Liver (tissue), 3 donors: ENCODE measurements around the gene IL1RAPL1.

Experiments used
- ATF3 ChIP-seq: IDR thresholded peaks from 2 replicates; pipeline ENCODE4 v1.6.1; 2016; ENCODE audit warnings: antibody characterized with exemption
- CTCF ChIP-seq: fragments of 150-350 bp; IDR thresholded peaks from 2 replicates; pipeline ENCODE4 v1.5.1; 2017; ENCODE audit warnings: improper control_type of control experiment, low read depth, low read length; ENCODE audit not compliant: missing input control
- FOXA1 ChIP-seq: IDR thresholded peaks from 2 replicates; pipeline ENCODE4 v1.6.1; 2016; ENCODE audit warnings: antibody characterized with exemption
- GABPA ChIP-seq, 2 donors: IDR thresholded peaks in 1 of 2; conservative IDR thresholded peaks in 1 of 2; 2 replicates each; pipeline ENCODE4 v1.6.1; 2016; ENCODE audit warnings: antibody characterized with exemption in 2 of 2, mild to moderate bottlenecking in 1 of 2, moderate library complexity in 1 of 2
- HNF4G ChIP-seq: IDR thresholded peaks from 2 replicates; pipeline ENCODE4 v1.6.1; 2016; ENCODE audit warnings: antibody characterized with exemption
- JUND ChIP-seq, 2 donors: IDR thresholded peaks; 2 replicates each; pipeline ENCODE4 v1.6.1; 2016; ENCODE audit warnings: antibody characterized with exemption in 2 of 2
- MAX ChIP-seq: IDR thresholded peaks from 2 replicates; pipeline ENCODE4 v1.6.1; 2016; ENCODE audit warnings: antibody characterized with exemption
- RAD21 ChIP-seq, 2 donors: IDR thresholded peaks; 2 replicates each; pipeline ENCODE4 v1.6.1; 2016; ENCODE audit warnings: antibody characterized with exemption in 2 of 2, mild to moderate bottlenecking in 2 of 2
- RXRA ChIP-seq, 2 donors: IDR thresholded peaks; 2 replicates each; pipeline ENCODE4 v1.6.1; 2017 to 2018; ENCODE audit warnings: antibody characterized with exemption in 2 of 2, mild to moderate bottlenecking in 1 of 2
- SP1 ChIP-seq: IDR thresholded peaks from 2 replicates; pipeline ENCODE4 v1.6.1; 2018; ENCODE audit warnings: antibody characterized with exemption, mild to moderate bottlenecking
- TAF1 ChIP-seq: conservative IDR thresholded peaks from 2 replicates; pipeline ENCODE4 v1.6.1; 2016; ENCODE audit warnings: antibody characterized with exemption, mild to moderate bottlenecking
- YY1 ChIP-seq: IDR thresholded peaks from 2 replicates; pipeline ENCODE4 v1.6.1; 2016; ENCODE audit warnings: antibody characterized with exemption, mild to moderate bottlenecking
- TF ChIP-seq, protein P1 (sequence below): IDR thresholded peaks from 2 replicates; pipeline ENCODE4 v1.6.1; 2016; ENCODE audit warnings: antibody characterized with exemption
- TF ChIP-seq, protein P2 (sequence below): IDR thresholded peaks from 2 replicates; pipeline ENCODE4 v1.6.1; 2016; ENCODE audit warnings: antibody characterized with exemption, mild to moderate bottlenecking
- donor health status: healthy.
- donor health status: healthy.

- peak; percentile 24 for TF ChIP-seq CTCF
- peak; percentile 70 to 77 for TF ChIP-seq RAD21 (IDR thresholded peaks at IDR 0.05)
- TF ChIP-seq, protein P1, sequence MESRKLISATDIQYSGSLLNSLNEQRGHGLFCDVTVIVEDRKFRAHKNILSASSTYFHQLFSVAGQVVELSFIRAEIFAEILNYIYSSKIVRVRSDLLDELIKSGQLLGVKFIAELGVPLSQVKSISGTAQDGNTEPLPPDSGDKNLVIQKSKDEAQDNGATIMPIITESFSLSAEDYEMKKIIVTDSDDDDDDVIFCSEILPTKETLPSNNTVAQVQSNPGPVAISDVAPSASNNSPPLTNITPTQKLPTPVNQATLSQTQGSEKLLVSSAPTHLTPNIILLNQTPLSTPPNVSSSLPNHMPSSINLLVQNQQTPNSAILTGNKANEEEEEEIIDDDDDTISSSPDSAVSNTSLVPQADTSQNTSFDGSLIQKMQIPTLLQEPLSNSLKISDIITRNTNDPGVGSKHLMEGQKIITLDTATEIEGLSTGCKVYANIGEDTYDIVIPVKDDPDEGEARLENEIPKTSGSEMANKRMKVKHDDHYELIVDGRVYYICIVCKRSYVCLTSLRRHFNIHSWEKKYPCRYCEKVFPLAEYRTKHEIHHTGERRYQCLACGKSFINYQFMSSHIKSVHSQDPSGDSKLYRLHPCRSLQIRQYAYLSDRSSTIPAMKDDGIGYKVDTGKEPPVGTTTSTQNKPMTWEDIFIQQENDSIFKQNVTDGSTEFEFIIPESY, result no peak
- no peak for TF ChIP-seq TAF1
- TF ChIP-seq JUND (IDR thresholded peaks at IDR 0.05), result no peak
- TF ChIP-seq, protein P2, sequence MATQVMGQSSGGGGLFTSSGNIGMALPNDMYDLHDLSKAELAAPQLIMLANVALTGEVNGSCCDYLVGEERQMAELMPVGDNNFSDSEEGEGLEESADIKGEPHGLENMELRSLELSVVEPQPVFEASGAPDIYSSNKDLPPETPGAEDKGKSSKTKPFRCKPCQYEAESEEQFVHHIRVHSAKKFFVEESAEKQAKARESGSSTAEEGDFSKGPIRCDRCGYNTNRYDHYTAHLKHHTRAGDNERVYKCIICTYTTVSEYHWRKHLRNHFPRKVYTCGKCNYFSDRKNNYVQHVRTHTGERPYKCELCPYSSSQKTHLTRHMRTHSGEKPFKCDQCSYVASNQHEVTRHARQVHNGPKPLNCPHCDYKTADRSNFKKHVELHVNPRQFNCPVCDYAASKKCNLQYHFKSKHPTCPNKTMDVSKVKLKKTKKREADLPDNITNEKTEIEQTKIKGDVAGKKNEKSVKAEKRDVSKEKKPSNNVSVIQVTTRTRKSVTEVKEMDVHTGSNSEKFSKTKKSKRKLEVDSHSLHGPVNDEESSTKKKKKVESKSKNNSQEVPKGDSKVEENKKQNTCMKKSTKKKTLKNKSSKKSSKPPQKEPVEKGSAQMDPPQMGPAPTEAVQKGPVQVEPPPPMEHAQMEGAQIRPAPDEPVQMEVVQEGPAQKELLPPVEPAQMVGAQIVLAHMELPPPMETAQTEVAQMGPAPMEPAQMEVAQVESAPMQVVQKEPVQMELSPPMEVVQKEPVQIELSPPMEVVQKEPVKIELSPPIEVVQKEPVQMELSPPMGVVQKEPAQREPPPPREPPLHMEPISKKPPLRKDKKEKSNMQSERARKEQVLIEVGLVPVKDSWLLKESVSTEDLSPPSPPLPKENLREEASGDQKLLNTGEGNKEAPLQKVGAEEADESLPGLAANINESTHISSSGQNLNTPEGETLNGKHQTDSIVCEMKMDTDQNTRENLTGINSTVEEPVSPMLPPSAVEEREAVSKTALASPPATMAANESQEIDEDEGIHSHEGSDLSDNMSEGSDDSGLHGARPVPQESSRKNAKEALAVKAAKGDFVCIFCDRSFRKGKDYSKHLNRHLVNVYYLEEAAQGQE, result no peak
- no peak for TF ChIP-seq FOXA1
- TF ChIP-seq MAX, result no peak
- no peak for TF ChIP-seq GABPA (IDR thresholded peaks at IDR 0.05 in 1 of 2, conservative IDR thresholded peaks at IDR 0.05 in 1 of 2)
- TF ChIP-seq SP1, result no peak
- TF ChIP-seq RXRA (IDR thresholded peaks at IDR 0.05), result no peak
- no peak for TF ChIP-seq ATF3
- TF ChIP-seq YY1, result no peak
- TF ChIP-seq HNF4G, result no peak
Measured at GRCh38 chrX:29090811-29091210, 503.6 kb downstream of the IL1RAPL1 start.
